GM18526 (cell line): Measurements from ENCODE around the gene RNF128.

Experiments
- POLR2A ChIP-seq: IDR thresholded peaks from 3 replicates; pipeline ENCODE4 v1.6.1; 2011; ENCODE audit not compliant: insufficient read length; ENCODE audit errors: extremely low read depth

RNF128 gene

DNA sequence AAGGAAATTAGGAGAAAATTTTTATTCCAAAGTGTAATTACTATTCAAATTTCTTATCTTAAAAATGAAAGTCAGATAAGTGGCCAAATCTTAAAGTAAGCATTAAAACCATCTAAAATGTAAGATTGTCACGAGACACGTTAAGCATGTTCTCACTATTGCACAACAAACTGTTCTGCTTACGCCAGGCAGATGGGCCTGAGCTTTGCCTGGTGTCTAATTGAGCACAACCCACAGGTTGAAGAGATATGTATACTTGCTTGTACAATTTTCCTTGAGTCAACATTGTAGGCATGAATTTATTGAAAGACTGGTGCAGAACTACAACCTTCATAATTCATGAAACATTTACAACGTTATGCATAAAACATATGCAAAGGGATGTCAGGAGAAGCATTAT lies 3.9 kb downstream of the RNF128 start:
- no peak for TF ChIP-seq POLR2A

- TF ChIP-seq POLR2A = no peak
Measured at GRCh38 chrX:106731590-106731989, 5.1 kb downstream of the RNF128 start.

DNA sequence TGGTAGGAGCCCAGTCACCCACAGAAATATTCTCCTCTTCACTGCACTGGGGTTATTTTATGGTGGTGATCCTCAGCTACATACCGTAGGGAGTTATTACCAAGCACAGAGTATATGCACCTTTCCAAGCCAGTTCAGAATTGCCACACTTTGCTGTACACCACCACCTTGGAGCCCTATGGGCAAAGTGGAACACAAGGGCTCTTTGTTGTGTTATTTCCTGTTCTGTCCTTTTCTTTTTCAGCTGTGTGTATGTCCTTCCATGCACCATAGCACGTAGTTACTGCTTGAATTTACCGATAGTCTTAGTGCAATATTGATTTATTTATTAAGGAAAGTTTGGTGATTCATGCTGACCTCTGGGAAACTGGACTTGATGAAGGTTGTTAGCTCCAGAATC lies 8.3 kb downstream of the RNF128 start:
- TF ChIP-seq POLR2A = no peak

GRCh38 chrX:106740193-106740780 lies 13.8 kb downstream of the RNF128 start:
- TF ChIP-seq POLR2A = no peak

- no peak for TF ChIP-seq POLR2A
Measured at GRCh38 chrX:106742193-106742592, 15.7 kb downstream of the RNF128 start.

GRCh38 chrX:106742805-106743204 lies 16.3 kb downstream of the RNF128 start:
- no peak for TF ChIP-seq POLR2A

GRCh38 chrX:106748377-106748776 lies 21.9 kb downstream of the RNF128 start:
- TF ChIP-seq POLR2A = no peak

DNA sequence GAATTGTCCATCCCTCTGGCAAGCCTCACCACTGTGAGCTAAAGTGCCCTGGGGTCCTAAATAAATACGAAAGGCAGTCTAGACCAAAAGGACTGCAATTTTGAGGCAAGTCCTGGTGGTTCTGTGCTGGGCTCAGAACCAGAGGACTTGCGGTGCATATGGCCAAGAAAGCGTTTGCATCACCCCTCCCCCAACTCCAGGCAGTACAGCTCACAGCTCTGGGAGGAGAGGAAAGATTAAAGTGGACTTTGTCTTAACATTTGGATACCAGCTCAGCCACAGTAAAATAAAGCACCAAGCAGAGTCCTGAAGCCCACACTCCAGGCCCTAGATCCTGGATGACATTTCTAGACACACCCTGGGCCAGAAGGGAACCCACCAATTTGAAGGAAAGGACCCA lies 24.9 kb downstream of the RNF128 start:
- no peak for TF ChIP-seq POLR2A

- no peak for TF ChIP-seq POLR2A
Measured at GRCh38 chrX:106752101-106752678, 25.7 kb downstream of the RNF128 start.

DNA sequence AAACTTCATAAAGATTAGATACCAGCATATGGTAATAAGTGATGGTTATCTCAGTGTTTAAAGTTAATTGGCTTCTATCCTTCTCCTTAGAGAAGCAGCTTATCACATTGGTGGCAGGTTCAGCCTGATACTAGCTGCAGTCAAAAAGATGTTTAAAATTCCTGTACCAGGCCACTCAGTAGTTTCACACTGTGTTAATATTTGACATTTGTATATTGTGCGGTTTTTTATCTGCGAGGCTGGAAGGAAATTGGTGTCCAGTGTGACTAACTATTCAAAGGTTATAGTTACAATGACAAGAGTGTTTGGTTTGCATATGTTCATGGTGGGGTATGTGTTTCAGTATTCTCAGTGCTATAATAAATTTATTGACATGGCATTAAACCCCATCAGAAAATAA lies 48.5 kb downstream of the RNF128 start:
- no peak for TF ChIP-seq POLR2A

GRCh38 chrX:106780264-106780663 lies 53.8 kb downstream of the RNF128 start:
- no peak for TF ChIP-seq POLR2A

DNA sequence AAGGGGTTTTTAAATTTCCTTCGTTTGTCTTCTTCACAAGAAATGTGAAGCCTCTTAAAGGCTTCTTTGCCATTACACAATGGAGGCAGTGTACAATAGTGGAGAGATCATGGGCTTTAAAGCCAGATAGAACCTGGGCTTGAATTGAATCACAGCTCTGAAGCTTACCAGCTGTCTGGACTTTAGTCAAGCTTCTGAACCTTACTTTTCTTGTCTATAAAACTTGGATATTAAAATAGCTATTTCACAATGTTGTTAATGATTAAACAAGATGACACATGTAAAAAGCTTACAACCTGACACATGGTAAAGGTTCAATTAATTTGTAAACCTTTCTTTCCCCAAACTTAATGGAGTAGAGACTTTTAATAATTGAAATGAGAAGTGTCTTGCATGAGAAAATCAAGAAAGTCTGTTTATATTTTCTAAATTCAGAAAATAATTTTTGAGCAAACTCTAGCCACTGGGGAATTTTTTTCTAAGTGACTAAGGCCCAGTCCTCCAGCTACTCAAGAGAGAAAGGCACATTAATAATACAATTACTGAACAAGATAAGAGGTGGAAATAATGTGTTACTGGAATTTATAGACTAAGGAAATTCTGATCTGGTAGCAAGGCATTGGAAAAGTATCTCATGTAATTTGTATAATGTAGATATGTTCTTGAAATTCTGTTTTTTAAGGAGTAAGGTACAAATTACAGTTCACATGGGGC lies 54.3 kb downstream of the RNF128 start:
- no peak for TF ChIP-seq POLR2A

DNA sequence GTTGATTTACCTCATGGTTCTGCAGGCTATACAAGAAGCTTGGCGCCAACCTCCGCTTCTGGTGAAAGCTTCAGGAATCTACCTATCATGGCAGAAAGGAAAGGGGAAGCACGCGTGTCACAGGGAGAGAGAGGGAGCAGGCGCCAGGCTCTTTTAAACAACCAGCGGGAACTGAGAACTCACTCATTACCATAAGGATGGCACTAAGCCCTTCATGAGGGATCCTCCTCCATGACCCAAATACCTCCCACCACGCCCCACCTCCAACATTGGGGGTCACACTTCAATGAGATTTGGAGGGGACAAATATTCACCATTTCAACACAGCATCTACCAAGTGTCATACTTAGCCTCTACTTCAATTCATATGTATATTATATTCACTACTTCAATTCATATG lies 57.2 kb downstream of the RNF128 start:
- TF ChIP-seq POLR2A = no peak

- no peak for TF ChIP-seq POLR2A
Measured at GRCh38 chrX:106791495-106791894, 65.0 kb downstream of the RNF128 start.

- no peak for TF ChIP-seq POLR2A
Measured at GRCh38 chrX:106802063-106802387, 75.5 kb downstream of the RNF128 start.

- peak; percentile 30 for TF ChIP-seq POLR2A
Measured at GRCh38 chrX:106802388-106803275, 76.1 kb downstream of the RNF128 start, which contains the start of gene TBC1D8B. Gene TBC1D8B, plus strand, starts transcription at chrX:106802673. Its CDS starts 181 bp downstream, at chrX:106802854.
